ENCODE results near the gene C19orf67.

The C19orf67 gene

GRCh38 chr19:14090509-14091080, 5.0 kb upstream of the C19orf67 start, which contains the start of gene SAMD1:
Gene SAMD1, minus strand, starts transcription at chr19:14090751.
- peak; percentile 96 for DNase-seq (ENCODE audit: low spot score)
- TF ChIP-seq, protein P1, sequence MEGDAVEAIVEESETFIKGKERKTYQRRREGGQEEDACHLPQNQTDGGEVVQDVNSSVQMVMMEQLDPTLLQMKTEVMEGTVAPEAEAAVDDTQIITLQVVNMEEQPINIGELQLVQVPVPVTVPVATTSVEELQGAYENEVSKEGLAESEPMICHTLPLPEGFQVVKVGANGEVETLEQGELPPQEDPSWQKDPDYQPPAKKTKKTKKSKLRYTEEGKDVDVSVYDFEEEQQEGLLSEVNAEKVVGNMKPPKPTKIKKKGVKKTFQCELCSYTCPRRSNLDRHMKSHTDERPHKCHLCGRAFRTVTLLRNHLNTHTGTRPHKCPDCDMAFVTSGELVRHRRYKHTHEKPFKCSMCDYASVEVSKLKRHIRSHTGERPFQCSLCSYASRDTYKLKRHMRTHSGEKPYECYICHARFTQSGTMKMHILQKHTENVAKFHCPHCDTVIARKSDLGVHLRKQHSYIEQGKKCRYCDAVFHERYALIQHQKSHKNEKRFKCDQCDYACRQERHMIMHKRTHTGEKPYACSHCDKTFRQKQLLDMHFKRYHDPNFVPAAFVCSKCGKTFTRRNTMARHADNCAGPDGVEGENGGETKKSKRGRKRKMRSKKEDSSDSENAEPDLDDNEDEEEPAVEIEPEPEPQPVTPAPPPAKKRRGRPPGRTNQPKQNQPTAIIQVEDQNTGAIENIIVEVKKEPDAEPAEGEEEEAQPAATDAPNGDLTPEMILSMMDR (IDR thresholded peaks at IDR 0.05; ENCODE audit: extremely low read depth, missing control alignments) = no peak

GRCh38 chr19:14089662-14090508, 4.3 kb upstream of the C19orf67 start:
- TF ChIP-seq, protein P1 (IDR thresholded peaks at IDR 0.05; ENCODE audit: extremely low read depth, missing control alignments) = peak; percentile 10
- DNase-seq (ENCODE audit: low spot score) = peak; percentile 72

DNA sequence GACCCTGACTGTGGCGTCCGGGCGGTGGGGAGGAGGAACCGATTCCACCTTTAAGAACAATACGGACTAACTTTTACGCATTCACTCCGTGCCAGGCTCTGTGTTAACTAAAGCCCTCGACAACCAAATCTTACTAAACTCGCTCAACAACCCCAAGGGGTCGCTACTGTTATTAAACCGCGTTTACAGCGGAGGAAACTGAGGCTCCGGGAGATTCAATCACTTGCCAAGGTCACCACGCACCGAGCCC, 3.8 kb upstream of the C19orf67 start:
- TF ChIP-seq, protein P1 (IDR thresholded peaks at IDR 0.05; ENCODE audit: extremely low read depth, missing control alignments) = no peak
- DNase-seq (ENCODE audit: low spot score) = peak; percentile 41

GRCh38 chr19:14088634-14089411, 3.2 kb upstream of the C19orf67 start:
- DNase-seq (ENCODE audit: low spot score) = peak; percentile 9
- TF ChIP-seq, protein P1 (IDR thresholded peaks at IDR 0.05; ENCODE audit: extremely low read depth, missing control alignments) = no peak

GRCh38 chr19:14086098-14086497, 515 bp upstream of the C19orf67 start:
- TF ChIP-seq, protein P1 (IDR thresholded peaks at IDR 0.05; ENCODE audit: extremely low read depth, missing control alignments) = no peak
- no peak for DNase-seq (ENCODE audit: low spot score)

DNA sequence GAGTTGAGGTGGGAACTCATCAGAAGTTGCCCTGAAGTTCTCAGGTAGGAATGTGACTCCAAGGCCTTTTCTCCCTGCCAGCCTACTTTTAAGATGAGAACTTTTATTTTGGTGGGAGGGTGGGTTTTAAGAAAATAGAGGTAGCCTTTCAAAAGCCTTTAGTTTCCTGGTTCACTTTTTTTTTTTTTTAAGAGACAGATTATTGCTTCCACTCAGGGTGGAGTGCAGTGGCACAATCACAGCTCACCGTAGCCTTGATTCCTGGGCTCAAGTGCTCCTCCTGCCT, 3.0 kb downstream of the C19orf67 start:
- no peak for DNase-seq (ENCODE audit: low spot score)
- TF ChIP-seq, protein P1 (IDR thresholded peaks at IDR 0.05; ENCODE audit: extremely low read depth, missing control alignments) = no peak

All from GM20000 (cell line).